ENCODE measurements around the gene PSMG1. TPM values are rescaled to one million over a fixed set of nuclear protein-coding genes. Genes with fewer than 3 reads are reported as not detected.
A peak's percentile ranks its signal among the peaks of the same experiment; 100 is the strongest.

PSMG1 gene
- total RNA-seq, 1 experiment from 2014 or later: 110 TPM

DNA sequence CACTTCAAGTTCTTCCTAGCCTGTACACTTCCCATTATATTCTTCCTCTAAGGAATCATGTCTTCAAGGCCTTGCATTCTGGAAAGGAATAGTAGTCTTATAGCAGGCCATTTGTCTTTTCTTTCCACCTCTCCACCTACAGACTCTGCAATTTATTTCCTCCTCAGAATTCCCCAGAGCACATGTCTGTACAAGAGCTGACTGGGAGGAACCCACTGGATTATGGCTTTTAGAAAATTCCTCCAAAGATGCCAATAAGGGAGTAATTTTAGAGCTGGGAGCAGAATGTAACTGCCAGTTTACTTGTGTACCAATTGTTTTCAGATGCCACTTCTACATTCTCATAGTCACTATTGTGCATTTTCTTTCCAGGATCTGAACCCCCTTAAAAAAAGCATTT, 3.4 kb upstream of the PSMG1 start:
- BruUV-seq (replicated peaks): no TSS peak
- POLR2A ChIA-PET (ENCODE audit: unreplicated experiment): no interaction called here

GRCh38 chr21:39185157-39185556, 1.9 kb upstream of the PSMG1 start:
- Histone ChIP-seq H3K4me3 (ENCODE audit: low read length) (peak overlapping the region; percentile 85; the same call in 1 of the 2 replicates), H3K27me3 (ENCODE audit: low read length) (no peaks in the 10 kb centered on the region), H3K79me2 (ENCODE audit: low read length) (peaks cover 30% of the 10 kb centered on the region), H3K36me3 (ENCODE audit: low read depth, low read length) (peaks cover 6% of the 10 kb centered on the region), H4K20me1 (ENCODE audit: low read length) (peaks cover 22% of the 10 kb centered on the region), H3F3A (ENCODE audit: low read length, unreplicated experiment) (no peaks in the 10 kb centered on the region), H2AFZ (ENCODE audit: low read length) (no peak overlapping the region), H3K9ac (ENCODE audit: low read length) (no peak overlapping the region), H3K9me3 (ENCODE audit: low read length) (no peaks in the 10 kb centered on the region), H3K27ac (ENCODE audit: low read length) (no peak overlapping the region), H3K4me1 (ENCODE audit: insufficient read depth, low read length) (peaks cover 18% of the 10 kb centered on the region), H3K4me2 (ENCODE audit: low read length) (peak overlapping the region; percentile 90), H3K9me2 (replicated peaks; ENCODE audit: low read length) (no peaks in the 10 kb centered on the region)
- intact Hi-C loops (cut with micrococcal nuclease): loop anchor here (10.0 kb wide), 1 partner anchor 200 kb away; a partner anchor contains a TSS
- DNase-seq (no peak), ATAC-seq (no peak)
- POLR2A ChIA-PET (ENCODE audit: unreplicated experiment): interaction anchor here (0.6 kb wide), 1 partner anchor 10 kb away, joined by 25 read pairs; no protein-coding TSS in a partner anchor
- TF ChIP-seq, protein P1, sequence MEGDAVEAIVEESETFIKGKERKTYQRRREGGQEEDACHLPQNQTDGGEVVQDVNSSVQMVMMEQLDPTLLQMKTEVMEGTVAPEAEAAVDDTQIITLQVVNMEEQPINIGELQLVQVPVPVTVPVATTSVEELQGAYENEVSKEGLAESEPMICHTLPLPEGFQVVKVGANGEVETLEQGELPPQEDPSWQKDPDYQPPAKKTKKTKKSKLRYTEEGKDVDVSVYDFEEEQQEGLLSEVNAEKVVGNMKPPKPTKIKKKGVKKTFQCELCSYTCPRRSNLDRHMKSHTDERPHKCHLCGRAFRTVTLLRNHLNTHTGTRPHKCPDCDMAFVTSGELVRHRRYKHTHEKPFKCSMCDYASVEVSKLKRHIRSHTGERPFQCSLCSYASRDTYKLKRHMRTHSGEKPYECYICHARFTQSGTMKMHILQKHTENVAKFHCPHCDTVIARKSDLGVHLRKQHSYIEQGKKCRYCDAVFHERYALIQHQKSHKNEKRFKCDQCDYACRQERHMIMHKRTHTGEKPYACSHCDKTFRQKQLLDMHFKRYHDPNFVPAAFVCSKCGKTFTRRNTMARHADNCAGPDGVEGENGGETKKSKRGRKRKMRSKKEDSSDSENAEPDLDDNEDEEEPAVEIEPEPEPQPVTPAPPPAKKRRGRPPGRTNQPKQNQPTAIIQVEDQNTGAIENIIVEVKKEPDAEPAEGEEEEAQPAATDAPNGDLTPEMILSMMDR (conservative IDR thresholded peaks at IDR 0.05; ENCODE audit: low read depth, low read length): no peak
- no peak for TF ChIP-seq EZH2 (IDR thresholded peaks at IDR 0.05; ENCODE audit: low read length, unreplicated experiment)
- no peak for TF ChIP-seq EZH2phosphoT487 (IDR thresholded peaks at IDR 0.05; ENCODE audit: borderline replicate concordance, low read length)
- CTCF ChIA-PET: no interaction called here
- BruUV-seq (replicated peaks): no TSS peak

More for the DNA sequence above, 3.4 kb upstream of the PSMG1 start:
- H3K9me2 ChIP-seq (replicated peaks; ENCODE audit: low read length): no peaks in the 10 kb centered on the region
- TF ChIP-seq EZH2 (IDR thresholded peaks at IDR 0.05; ENCODE audit: low read length, unreplicated experiment) (no peak), EZH2phosphoT487 (IDR thresholded peaks at IDR 0.05; ENCODE audit: borderline replicate concordance, low read length) (no peak)
- TF ChIP-seq, protein P1 (conservative IDR thresholded peaks at IDR 0.05; ENCODE audit: low read depth, low read length): no peak
- intact Hi-C loops (cut with micrococcal nuclease): loop anchor here (10.0 kb wide), 1 partner anchor 198 kb away; a partner anchor contains a TSS
- peaks cover 13% of the 10 kb centered on the region for H3K4me1 ChIP-seq (ENCODE audit: insufficient read depth, low read length)
- no peaks in the 10 kb centered on the region for H3K27me3 ChIP-seq (ENCODE audit: low read length)
- H3K27ac ChIP-seq (ENCODE audit: low read length): no peak overlapping the region
- DNase-seq (no peak), ATAC-seq (no peak)
- no peak overlapping the region for H3K4me3 ChIP-seq (ENCODE audit: low read length)
- H3K36me3 ChIP-seq (ENCODE audit: low read depth, low read length): 0 out of 2 replicates have a peak, but pooled peaks cover 2% of the 10 kb centered on the region
- H3K9me3 ChIP-seq (ENCODE audit: low read length): no peaks in the 10 kb centered on the region
- H3F3A ChIP-seq (ENCODE audit: low read length, unreplicated experiment): no peaks in the 10 kb centered on the region
- H4K20me1 ChIP-seq (ENCODE audit: low read length): peaks cover 7% of the 10 kb centered on the region; the same call in 1 of the 2 replicates
- CTCF ChIA-PET: interaction anchor here (0.5 kb wide), 1 partner anchor 218 kb away, joined by 9 read pairs; no protein-coding TSS in a partner anchor
- H2AFZ ChIP-seq (ENCODE audit: low read length): no peak overlapping the region
- no peak overlapping the region for H3K4me2 ChIP-seq (ENCODE audit: low read length)
- peaks cover 15% of the 10 kb centered on the region for H3K79me2 ChIP-seq (ENCODE audit: low read length)
- H3K9ac ChIP-seq (ENCODE audit: low read length): no peak overlapping the region
